Measurements from ENCODE around the gene AMER2.

Gene AMER2

DNA sequence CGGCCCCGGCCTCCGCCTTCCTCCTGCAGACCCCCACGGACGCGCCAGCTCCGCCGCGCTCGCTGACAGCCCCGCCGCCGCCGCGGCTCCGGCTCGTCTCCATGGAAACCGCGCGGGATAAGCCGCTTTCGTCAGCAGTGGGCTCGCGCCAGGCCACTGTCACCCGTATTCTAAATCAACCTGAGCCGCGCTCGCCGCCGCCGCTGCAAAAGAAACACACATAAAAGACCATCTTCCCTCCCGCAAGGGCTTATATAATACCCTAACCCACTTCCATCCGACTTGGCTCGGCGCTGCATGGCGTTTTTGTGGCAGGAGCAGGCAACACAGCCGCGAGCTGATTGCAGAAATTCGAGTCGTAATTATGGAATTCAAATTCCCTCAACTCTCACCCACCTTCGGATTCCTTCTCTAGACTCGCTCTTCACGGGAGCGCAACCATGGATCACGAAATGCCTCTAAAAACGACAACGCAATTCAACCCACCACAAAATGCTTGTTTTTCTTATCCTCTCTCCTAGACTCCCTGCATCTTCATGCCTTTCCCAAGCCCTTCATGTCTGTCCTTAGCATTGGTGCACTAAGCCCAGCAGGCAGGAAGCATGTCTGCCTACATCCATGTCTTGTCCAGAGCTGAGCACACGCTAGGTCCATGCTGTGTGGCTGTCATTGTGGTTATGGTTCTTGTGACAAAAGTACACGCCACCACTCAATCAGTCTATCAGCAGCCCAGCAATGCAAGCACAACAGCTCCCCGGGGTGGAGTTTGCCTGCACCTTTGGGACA, at the start of gene AMER2:
TSS of gene AMER2 (minus strand) at position 772 of the 786 bp plus-strand sequence. CDS start at position 103, 669 bp downstream.
- DNase-seq: no peak

DNA sequence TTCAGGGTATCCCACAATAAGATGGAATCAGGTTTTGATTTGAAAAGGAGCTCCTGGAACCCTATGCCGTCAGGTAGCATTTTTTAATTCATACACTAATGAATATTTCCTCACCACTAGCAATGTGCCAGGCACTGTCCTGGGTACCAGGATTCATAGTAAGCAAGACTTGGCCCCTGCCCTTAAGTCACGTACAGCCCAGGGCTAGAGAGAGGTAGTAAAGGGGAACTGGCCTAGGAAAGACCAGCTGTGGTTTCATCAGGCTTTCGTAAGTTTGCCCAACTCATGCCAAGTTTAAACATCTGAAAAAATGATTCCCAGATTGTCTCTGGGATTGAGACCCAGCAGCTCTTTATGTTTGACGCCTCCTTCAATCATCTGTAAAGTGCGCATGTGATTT, 45.9 kb upstream of the AMER2 start:
- DNase-seq: no peak

DNA sequence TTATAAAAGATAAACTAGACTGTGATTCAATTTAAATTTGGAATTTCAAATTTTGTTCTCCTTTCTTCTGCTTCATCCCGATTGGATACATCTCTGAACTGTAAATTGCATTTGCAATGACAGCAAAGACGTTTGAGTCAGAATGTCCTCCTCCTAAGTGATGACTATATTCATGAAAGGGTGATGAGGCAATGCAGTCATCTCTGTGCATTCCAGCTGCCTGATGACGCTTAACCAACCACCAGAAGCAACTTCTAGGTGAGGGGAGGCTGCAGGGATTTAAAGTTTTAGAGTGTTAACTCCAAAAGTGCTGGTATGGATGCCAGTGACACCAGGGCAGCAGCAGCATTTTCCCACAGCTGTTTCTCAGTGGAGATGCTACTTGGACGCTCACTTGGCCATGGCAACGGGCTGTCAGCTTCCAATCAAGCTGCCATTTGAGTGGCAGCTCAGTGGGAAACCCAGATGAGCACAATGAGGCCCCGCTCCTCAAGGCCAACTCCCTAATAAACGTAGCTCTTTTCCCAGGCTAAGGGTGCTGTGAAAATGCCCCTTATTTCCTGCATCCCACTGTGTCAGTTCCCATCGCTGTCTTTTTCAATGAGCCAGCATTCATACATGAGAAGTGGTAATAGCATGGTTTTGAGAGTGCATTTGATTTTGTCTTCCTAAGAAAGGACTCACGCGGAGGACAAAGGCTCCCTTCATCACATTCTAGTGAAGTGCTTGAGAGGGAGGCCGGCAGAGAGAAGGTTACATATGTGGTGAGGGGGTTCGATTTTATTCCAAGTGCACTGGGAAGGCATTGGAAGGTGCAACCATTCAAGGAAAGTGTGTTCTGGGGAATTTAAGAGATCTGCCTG, 45.2 kb upstream of the AMER2 start:
- no peak for DNase-seq

- DNase-seq: no peak
These were observed 43.1 kb upstream of the AMER2 start for GRCh38 chr13:25215253-25215575.

GRCh38 chr13:25214491-25215252, 42.6 kb upstream of the AMER2 start:
- no peak for DNase-seq

- no peak for DNase-seq
These were observed 41.6 kb upstream of the AMER2 start for GRCh38 chr13:25213715-25214114.

DNA sequence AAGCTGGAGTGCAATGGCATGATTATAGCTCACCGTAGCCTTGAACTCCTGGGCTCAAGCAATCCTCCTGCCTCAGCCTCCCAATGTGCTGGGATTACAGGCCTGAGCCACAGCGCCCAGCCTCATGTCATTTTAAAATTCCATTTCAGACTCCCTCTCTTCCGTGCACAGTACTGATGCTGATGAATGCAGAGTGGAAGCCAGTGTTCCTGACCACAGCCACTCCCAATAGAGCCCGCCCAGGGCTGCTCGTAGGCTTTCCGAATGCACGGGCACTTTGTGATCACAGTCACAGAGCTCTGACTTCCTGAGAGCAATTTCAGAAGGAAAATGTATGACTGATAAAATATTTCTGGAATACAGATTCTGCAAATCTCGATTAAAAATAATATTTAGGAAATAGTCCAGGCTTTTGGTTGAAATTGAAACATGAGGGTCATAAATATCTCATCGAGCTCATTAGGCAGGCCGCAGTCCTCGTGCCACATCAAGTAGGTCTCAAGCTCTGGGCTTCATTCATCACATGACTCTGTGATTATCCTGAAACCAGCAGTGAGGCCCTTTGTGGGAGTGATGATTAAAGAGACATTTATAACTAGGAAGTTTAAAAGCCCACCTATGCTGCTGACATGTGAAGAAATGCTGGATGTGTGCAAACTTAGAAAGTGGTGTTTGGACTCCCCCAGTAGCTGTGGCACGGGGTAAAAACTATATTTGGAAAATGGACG, 38.9 kb upstream of the AMER2 start:
- no peak for DNase-seq

GRCh38 chr13:25207291-25207810, 35.3 kb upstream of the AMER2 start:
- DNase-seq: no peak

GRCh38 chr13:25204863-25205262, 32.8 kb upstream of the AMER2 start:
- no peak for DNase-seq

DNA sequence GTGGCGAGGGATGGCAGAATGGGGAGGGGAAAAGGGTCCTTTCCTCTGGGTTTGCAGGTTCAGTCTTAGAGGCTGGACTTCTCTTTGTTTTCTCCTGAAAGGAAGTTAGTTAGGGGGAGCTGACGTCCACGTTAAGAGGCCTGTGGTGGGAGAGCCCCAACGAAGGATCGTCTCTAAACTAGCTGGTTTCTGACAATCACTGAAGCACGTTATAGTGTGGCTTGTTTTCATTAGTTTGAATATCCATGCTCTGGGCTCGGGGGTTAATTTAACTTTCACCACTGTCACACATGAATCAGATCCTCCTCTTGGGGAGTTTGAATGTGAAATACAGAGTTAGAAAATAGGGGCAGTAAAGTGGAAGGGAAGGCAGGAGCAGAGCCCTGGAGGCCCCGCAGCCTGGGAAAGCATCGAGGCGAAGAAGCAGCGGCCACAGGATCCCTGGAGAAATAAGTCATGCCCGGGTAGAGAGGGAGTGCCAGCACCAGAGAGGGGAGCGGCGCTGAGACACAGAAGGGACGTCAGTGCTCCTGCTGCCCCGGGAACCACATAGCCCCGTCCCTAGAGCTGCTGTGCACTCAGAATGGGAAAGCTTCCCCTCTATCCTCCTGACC, 31.1 kb upstream of the AMER2 start:
- DNase-seq: no peak

DNA sequence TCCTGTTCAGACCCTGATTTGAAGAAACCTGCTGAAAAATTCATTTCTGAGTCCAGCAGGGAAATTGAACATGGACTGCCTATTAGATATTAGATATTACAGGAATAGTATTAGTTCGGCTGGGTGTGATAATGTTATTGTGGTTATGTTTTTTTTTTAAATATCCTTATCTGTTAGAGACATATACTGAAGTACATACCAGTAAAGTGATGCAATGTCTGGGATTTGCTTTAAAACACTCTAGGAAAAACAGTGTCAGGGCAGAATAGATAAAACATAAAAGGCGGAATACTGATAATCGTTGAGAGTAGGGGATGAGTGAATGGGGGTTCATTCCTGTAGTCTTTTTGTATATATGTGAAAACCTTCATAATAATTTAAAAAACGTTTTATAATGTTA, 28.7 kb upstream of the AMER2 start:
- DNase-seq: no peak

- DNase-seq: no peak
These were observed 26.6 kb upstream of the AMER2 start for GRCh38 chr13:25198647-25199046.

GRCh38 chr13:25196971-25197370, 24.9 kb upstream of the AMER2 start:
- no peak for DNase-seq

GRCh38 chr13:25192936-25193335, 20.8 kb upstream of the AMER2 start:
- no peak for DNase-seq

GRCh38 chr13:25192489-25192888, 20.4 kb upstream of the AMER2 start:
- no peak for DNase-seq

- DNase-seq: no peak
These were observed 20.0 kb upstream of the AMER2 start for GRCh38 chr13:25192052-25192451.

DNA sequence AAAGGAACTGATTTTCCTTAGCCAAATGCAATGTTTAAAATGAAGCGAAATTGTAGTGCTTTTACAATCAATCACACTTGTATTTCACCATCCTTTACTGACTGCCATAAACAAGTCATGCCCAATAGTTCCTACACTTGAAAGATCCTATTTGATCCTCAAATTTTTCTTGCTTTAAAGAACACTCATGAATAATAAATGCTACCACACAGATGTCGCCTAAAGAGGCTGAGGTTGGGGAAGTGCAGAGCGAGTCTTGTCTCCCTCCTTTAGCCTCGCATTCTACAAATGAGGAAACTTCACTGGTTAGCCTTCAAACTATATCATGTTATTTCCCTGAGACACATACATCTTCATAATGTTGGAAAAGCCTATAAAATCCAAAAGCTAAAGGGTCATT, 18.7 kb upstream of the AMER2 start:
- no peak for DNase-seq

- DNase-seq: no peak
These were observed 18.2 kb upstream of the AMER2 start for GRCh38 chr13:25190256-25190655.

DNA sequence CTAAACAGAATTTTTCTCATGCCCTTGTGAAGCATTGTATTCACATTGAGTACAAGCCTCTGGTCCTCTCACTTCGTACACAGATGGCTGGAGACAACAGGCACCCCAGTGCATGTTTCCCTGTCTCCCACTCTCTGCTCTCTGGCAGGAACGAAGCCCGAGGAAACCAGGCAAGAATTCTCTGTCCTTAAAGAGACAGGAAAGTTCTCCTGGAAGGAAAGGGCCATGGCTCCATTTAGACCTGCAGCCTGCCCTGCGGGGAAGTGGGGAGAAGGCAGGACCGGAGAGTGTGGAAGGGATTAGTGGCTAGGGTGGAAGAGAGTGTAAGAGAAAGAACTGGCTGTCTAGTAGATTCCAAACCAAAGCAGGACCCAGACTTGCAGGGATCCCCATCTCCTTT, 15.5 kb upstream of the AMER2 start:
- no peak for DNase-seq

DNA sequence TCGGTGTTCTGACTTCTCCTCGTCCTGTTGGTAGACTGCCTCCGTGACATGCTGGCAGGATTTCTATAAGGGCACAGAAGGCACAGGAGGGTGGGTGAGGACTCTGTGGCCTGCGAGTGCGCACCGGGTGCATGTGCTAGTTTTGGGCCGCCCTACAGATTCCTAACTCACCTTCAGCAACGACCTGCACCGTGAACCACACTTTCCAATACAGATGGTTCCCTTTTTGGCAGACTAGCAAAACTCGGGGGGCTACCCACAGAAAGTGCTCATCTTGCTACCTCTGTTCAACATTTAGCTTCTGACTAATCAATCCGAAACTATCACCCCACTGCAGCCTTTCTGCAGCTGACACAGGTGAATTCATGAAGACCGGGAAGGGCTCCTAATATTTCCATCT, 14.1 kb upstream of the AMER2 start:
- no peak for DNase-seq

DNA sequence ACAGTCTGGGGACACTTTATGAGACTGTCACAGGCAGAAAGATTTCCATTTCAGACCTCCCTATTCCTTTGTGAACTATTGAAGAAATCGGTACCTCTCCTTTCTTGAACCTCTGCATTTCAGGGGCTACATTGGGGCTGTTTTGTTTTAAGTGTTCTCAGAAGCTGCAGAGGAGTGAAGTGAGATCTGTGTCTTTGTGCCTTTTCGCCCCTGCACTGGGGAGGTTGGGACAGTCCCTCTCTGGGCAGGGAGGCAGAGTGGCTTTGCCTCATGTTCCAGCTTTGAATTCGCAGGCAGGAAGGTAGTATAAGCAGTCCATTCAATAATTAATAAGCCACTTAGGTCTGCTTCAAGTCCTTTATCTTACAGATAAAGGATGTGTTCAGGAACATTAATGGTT, 9.5 kb upstream of the AMER2 start:
- DNase-seq: no peak
